Osteoblast (primary cell): ENCODE results near the gene MYO10. TPM values are rescaled to one million over a fixed set of nuclear protein-coding genes. Genes with fewer than 3 reads are reported as not detected.

Source experiments
- DNase-seq: peaks from one replicate; pipeline ENCODE4 v3.0.0; 2011; ENCODE audit warnings: low spot score, mixed read lengths; ENCODE audit not compliant: insufficient read length; ENCODE audit errors: missing footprints
- H2AFZ ChIP-seq: 2 replicates; pipeline ENCODE4 v1.6.0; 2011; ENCODE audit warnings: mild to moderate bottlenecking, low read length
- H3K27ac ChIP-seq: 2 replicates; pipeline ENCODE4 v1.5.1; 2011; ENCODE audit warnings: mild to moderate bottlenecking, low read depth, low read length, moderate library complexity
- H3K27me3 ChIP-seq: 2 replicates; pipeline ENCODE4 v1.6.0; 2012; ENCODE audit warnings: mild to moderate bottlenecking, control low read depth, inconsistent platforms, low read length, moderate library complexity; ENCODE audit not compliant: insufficient read depth
- H3K36me3 ChIP-seq: 2 replicates; pipeline ENCODE4 v1.5.1; 2011; ENCODE audit warnings: mild to moderate bottlenecking, low read length, control low read depth, moderate library complexity; ENCODE audit not compliant: insufficient read depth
- H3K4me1 ChIP-seq: 2 replicates; pipeline ENCODE4 v1.5.1; 2011; ENCODE audit warnings: mild to moderate bottlenecking, low read length, control low read depth, moderate library complexity; ENCODE audit not compliant: insufficient read depth
- H3K4me2 ChIP-seq: 2 replicates; pipeline ENCODE4 v1.6.0; 2011; ENCODE audit warnings: mild to moderate bottlenecking, low read length; ENCODE audit not compliant: insufficient read depth
- H3K4me3 ChIP-seq: fragments of 200-600 bp; sonication (generic); 3 replicates; pipeline ENCODE4 v1.5.1; 2012; ENCODE audit warnings: mild to moderate bottlenecking, low read length, inconsistent platforms; ENCODE audit not compliant: insufficient read depth
- H3K79me2 ChIP-seq: 2 replicates; pipeline ENCODE4 v1.6.0; 2012; ENCODE audit warnings: mild to moderate bottlenecking, low read length, control low read depth, inconsistent platforms; ENCODE audit not compliant: insufficient read depth
- H3K9me3 ChIP-seq: 2 replicates; pipeline ENCODE4 v1.5.1; 2011; ENCODE audit warnings: low read depth, low read length, control low read depth
- H4K20me1 ChIP-seq: 2 replicates; pipeline ENCODE4 v1.6.0; 2012; ENCODE audit warnings: mild to moderate bottlenecking, low read length, control low read depth; ENCODE audit not compliant: insufficient read depth
- total RNA-seq: library from RNA; depleted of rRNA; stranded (reverse); fragments of >200 nt; gene quantifications from 2 replicates; pipeline ENCODE4 v1.2.3, GENCODE V29; 2012
- TF ChIP-seq, protein P1 (sequence below): IDR thresholded peaks from 2 replicates; pipeline ENCODE4 v1.5.1; 2011; ENCODE audit warnings: mild to moderate bottlenecking, low read depth, low read length, moderate library complexity; ENCODE audit errors: extremely low read depth

MYO10 gene
- total RNA-seq, 1 donor = 40.9 TPM

DNA sequence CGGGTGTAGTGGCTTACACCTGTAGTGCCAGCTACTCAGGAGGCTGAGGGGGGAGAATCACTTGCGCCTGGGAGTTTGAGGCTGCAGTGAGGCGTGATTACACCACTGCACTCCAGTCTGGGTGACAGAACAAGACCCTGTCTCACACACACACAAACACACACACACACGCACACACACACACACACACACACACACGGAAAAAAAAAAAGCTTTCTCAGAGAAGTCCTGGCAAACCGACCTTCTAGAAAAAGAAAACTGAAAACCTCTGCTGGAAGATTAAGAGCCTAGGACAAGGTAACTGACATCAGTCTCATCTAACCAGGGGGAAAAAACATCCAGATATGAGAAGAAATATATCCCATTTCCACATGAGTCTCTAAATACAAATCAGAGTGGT lies 178.9 kb downstream of the MYO10 start:
- Histone ChIP-seq H3K4me1 (peaks cover 3% of the 10 kb centered on the region), H3K27ac (no peak overlapping the region), H3K79me2 (peaks cover 3% of the 10 kb centered on the region), H2AFZ (no peak overlapping the region), H3K36me3 (peaks cover 56% of the 10 kb centered on the region), H3K27me3 (no peaks in the 10 kb centered on the region), H3K9me3 (no peaks in the 10 kb centered on the region), H4K20me1 (no peaks in the 10 kb centered on the region), H3K4me2 (no peak overlapping the region), H3K4me3 (no peak overlapping the region)
- TF ChIP-seq, protein P1, sequence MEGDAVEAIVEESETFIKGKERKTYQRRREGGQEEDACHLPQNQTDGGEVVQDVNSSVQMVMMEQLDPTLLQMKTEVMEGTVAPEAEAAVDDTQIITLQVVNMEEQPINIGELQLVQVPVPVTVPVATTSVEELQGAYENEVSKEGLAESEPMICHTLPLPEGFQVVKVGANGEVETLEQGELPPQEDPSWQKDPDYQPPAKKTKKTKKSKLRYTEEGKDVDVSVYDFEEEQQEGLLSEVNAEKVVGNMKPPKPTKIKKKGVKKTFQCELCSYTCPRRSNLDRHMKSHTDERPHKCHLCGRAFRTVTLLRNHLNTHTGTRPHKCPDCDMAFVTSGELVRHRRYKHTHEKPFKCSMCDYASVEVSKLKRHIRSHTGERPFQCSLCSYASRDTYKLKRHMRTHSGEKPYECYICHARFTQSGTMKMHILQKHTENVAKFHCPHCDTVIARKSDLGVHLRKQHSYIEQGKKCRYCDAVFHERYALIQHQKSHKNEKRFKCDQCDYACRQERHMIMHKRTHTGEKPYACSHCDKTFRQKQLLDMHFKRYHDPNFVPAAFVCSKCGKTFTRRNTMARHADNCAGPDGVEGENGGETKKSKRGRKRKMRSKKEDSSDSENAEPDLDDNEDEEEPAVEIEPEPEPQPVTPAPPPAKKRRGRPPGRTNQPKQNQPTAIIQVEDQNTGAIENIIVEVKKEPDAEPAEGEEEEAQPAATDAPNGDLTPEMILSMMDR = no peak
- no peak for DNase-seq

DNA sequence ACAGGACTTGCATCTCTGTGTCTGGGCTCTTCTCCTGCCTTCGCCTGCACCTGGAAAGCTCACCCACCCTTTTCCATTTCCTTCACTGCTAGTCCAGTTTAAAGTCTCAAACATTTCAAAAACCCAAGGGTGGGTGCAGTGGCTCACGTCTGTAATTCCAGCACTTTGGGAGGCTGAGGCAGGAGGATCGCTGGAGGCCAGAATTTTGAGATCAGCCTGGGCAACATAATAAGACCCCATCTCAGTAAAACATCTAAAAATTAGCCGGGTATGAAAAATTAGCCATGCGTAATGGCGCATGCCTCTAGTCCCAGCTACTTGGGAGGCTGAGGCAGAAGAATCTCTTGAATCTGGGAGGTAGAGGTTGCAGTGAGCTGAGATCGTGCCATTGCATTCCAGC lies 179.4 kb downstream of the MYO10 start:
- no peak for DNase-seq
- Histone ChIP-seq H3K27me3 (no peaks in the 10 kb centered on the region), H3K36me3 (peaks cover 53% of the 10 kb centered on the region), H3K79me2 (peaks cover 3% of the 10 kb centered on the region), H4K20me1 (no peaks in the 10 kb centered on the region), H3K27ac (no peak overlapping the region), H3K9me3 (no peaks in the 10 kb centered on the region), H3K4me3 (no peak overlapping the region), H3K4me1 (peaks cover 3% of the 10 kb centered on the region), H3K4me2 (no peak overlapping the region), H2AFZ (no peak overlapping the region)
- TF ChIP-seq, protein P1 = no peak

DNA sequence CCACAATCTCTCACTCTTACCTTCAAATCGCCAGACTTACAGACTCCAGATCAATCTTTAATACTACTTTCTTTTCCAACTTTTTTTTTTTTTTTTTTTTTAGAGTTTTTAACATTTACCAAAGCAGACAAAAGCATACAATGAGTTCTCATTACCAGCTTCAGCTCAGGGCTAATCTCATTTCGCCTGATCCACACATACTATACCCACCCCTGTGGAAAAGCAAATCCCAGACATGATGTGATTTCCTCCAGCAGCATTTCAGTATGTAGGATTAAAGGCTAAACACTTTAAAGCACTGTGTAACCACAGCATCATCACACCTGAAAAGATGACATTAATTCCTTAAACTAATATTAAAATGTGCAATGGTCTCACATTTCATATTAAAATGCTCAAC lies 180.4 kb downstream of the MYO10 start:
- Histone ChIP-seq H2AFZ (no peak overlapping the region), H3K4me3 (no peak overlapping the region), H3K27ac (no peak overlapping the region), H3K9me3 (no peaks in the 10 kb centered on the region), H4K20me1 (no peaks in the 10 kb centered on the region), H3K4me2 (no peak overlapping the region), H3K27me3 (no peaks in the 10 kb centered on the region), H3K79me2 (peaks cover 3% of the 10 kb centered on the region), H3K4me1 (peaks cover 3% of the 10 kb centered on the region), H3K36me3 (peaks cover 45% of the 10 kb centered on the region)
- TF ChIP-seq, protein P1 = no peak
- no peak for DNase-seq

DNA sequence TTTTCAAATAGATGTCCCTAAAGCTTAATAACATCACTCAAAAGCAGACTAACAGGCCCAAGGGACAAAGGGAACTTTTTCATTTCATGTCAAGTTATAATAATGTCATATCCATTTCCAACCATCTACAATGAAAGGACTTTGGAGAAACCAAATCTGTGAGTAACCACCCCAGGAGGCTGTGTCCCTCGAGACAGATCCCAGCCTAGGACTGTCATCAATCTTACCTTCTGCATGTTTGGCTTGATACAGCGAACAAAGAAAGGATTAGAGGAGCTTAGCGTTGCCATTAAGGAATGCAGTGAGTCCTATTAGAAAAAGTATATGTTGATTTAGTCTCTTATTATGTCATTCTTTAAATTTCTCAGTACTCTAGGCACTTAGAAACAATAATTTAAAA lies 181.5 kb downstream of the MYO10 start:
- H3K27ac ChIP-seq = no peak overlapping the region
- no peak overlapping the region for H3K4me3 ChIP-seq
- no peak overlapping the region for H3K4me2 ChIP-seq
- no peaks in the 10 kb centered on the region for H4K20me1 ChIP-seq
- TF ChIP-seq, protein P1 = no peak
- no peak overlapping the region for H2AFZ ChIP-seq
- H3K79me2 ChIP-seq = peaks cover 3% of the 10 kb centered on the region
- no peaks in the 10 kb centered on the region for H3K27me3 ChIP-seq
- no peaks in the 10 kb centered on the region for H3K9me3 ChIP-seq
- H3K4me1 ChIP-seq = peaks cover 3% of the 10 kb centered on the region
- DNase-seq = no peak
- H3K36me3 ChIP-seq = peaks cover 39% of the 10 kb centered on the region
